ENCODE measurements around the gene BRAF.
"Not testable (repeated sequence)": the region's sequence is repeated elsewhere in the genome, so short reads cannot be mapped to it uniquely, and the experiment has no call there.

The BRAF gene

GRCh38 chr7:140763166-140763565, 161.6 kb downstream of the BRAF start:
- not testable (repeated sequence) for DNase-seq

DNA sequence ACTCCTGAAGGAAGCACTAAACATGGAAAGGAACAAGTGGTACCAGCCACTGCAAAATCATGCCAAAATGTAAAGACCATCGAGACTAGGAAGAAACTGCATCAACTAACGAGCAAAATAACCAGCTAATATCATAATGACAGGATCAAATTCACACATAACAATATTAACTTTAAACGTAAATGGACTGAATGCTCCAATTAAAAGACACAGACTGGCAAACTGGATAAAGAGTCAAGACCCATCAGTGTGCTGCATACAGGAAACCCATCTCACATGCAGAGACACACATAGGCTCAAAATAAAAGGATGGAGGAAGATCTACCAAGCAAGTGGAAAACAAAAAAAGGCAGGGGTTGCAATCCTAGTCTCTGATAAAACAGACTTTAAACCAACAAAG, 163.4 kb downstream of the BRAF start:
- DNase-seq = not testable (repeated sequence)

DNA sequence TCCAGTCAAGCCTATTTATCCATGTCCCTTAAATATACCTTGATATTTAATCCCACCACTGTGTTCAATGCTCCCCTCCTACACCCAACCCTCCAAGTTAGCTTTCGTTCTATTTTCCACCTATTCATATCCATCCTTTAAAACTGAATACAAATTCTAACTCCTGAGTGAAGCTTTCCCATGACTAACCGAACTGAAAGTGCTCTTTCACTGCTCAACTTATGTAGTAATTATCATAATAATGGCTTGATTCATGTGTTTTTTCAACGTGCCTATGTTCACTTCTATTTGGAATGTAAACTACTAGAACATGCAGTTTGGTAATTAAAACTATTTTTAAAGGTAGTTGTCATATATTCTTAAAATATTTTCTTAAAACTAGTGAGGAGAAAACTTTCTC, 170.2 kb downstream of the BRAF start:
- no peak for DNase-seq

DNA sequence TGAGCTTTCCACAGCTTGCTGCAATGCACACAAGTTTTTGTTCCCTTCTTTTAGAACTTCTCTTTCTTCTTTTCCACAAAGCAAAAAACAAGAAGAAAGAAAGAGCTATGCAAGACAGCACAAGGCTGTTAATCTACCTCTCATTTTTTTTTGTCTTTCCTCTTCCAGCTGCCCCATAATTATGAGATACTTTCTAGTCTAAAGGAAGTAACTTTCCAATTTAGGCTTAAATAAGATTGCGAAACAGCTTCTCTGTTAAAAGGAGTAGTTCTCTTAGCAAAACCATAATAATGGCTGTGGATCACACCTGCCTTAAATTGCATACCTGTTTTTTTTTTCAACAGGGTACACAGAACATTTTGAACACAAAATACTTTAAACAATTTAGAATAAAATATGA, 172.2 kb downstream of the BRAF start:
- no peak for DNase-seq

- no peak for DNase-seq
Observed at GRCh38 chr7:140746751-140747150, 178.0 kb downstream of the BRAF start.

GRCh38 chr7:140745266-140746058, 179.3 kb downstream of the BRAF start:
- DNase-seq = no peak

- no peak for DNase-seq
Observed at GRCh38 chr7:140744005-140744404, 180.7 kb downstream of the BRAF start.

DNA sequence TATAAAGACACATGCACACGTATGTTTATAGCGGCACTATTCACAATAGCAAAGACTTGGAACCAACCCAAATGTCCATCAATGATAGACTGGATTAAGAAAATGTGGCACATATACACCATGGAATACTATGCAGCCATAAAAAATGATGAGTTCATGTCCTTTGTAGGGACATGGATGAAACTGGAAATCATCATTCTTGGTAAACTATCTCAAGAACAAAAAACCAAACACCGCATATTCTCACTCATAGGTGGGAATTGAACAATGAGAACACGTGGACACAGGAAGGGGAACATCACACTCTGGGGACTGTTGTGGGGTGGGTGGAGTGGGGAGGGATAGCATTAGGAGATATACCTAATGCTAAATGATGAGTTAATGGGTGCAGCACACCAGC, 181.5 kb downstream of the BRAF start:
- not testable (repeated sequence) for DNase-seq

DNA sequence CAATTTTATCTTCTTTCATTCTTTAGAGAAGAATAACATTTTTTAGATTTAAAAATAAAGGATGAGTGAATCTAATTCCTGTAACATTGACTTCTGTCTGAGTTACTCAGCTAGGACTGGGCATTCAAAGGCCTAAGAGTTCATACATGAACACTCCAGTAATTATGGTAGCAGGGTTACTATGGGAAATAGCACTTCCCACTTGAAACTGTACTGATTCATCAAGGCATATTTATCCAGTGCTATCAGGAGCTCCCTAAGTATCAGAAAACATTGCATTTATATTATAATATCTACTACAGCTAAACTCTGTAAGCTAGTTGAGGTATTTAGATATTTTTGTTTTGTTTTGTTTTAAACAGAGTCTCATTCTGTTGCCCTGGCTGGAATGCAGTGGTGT, 186.4 kb downstream of the BRAF start:
- no peak for DNase-seq

DNA sequence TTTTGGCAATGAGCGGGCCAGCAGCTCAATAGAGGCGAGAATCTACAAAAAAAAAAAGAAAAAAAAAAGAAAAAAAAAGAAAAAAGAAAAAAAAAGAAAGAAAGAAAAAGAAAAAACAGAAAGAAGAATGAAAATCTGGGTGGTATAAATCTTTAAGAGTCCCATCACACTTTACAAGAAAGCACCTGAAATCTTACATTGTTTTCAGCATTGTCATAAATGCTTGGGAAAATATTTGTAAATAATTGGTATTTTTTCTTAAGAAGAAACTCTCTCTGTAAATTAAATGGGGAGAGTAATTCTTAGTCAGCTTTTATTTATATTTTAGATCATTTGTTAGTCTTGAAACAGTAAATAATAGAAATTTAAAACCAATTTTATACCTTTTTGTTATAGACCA, 190.0 kb downstream of the BRAF start:
- DNase-seq = no peak

DNA sequence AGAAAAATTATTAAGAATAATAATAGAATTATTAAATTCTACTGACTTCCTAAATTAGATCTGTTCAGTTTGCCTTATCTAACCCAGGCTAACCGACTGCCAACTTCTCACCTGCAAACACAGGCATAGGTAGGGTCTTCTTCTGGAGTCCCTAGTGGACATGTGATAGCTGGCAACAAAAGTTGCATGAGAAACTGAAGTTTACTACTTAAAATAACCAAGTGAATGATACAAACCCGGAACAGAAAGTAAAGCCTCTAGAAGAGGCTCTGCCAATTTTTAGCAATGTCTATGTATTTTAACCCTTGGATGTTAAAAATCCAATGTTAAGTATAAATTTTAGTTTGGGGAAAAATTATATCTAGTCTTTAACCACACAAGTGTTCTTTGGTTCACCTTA, 190.6 kb downstream of the BRAF start:
- DNase-seq = no peak

DNA sequence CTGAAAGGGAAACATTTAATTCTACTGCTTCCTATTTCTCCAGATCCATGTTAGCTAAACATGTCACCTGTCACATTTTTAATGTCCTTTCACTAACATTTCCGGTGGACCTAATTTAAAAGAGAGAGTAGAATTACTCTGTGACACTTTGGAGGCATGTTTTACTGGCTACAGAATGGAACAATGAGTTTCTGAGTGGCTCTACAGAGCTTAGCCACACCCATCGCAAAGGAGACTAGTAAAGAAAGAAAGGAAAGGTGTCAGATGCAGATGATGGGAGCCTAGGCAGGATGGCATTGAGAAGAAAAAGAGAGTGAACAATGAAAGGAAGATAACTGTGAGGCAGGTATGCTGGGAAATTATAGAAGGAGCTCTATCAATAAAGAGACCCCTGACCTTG, 192.3 kb downstream of the BRAF start:
- peak; percentile 2 for DNase-seq

- DNase-seq = no peak
Observed at GRCh38 chr7:140726281-140726680, 198.4 kb downstream of the BRAF start.

DNA sequence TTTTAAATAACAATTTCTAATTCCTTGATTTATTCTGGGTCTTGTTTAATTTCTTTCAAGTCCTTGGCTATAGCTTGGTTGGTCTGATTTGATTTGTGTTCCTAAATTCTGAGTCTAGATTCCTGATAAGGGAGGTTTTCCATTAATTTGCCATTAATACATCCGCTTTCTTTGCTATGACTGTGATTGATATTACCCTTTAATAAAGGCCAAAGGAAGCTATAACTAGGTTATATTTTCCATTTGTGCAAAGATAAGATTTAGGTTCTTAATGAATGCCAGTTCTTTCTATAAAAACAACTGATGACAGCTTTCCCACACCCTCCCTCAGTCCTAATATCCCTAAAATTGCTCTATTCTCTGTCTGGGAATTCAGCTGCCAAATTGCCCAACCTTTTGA, 200.0 kb downstream of the BRAF start:
- no peak for DNase-seq

GRCh38 chr7:140723574-140723973, 201.2 kb downstream of the BRAF start:
- no peak for DNase-seq

DNA sequence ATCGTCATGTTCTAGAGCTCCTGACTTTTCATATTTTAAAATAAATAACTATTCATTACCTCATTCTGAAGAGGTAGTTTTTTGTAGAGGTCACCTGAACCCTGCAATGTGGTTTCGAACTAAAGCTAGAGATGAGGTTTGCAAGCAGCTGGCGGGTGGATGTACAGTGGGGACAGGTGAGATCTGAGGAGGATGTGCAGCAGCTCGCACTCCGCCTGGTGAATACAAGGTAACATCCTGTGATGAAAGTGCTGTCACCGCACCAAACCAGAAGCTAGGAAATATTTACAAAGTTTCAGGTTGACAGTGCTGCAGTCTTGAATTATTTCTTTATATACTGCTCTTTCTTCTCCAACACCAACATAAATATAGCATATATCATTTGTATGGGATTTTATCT, 201.7 kb downstream of the BRAF start:
- DNase-seq = no peak

GRCh38 chr7:140722254-140722653, 202.5 kb downstream of the BRAF start:
- DNase-seq = no peak

DNA sequence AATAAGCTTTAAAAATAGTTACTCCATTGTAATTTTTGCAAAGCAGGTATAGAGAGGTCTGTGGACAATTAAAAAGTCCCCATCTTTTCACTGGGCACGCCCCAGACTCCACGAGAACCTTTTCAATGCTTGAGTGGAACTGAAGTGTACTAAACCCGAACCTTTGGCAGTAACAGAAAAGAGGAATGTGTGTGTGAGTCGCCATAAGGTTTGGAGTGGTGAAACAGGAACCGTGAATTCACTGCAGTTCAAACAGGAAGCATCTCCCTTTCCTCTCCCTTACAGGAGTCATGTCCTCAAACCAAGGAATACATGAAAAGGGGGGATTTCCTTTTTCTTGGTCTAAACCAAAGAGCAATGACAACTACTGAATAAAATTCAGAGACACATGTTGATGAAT, 205.0 kb downstream of the BRAF start:
- no peak for DNase-seq

GRCh38 chr7:140714331-140715040, 210.2 kb downstream of the BRAF start:
- no peak for DNase-seq

DNA sequence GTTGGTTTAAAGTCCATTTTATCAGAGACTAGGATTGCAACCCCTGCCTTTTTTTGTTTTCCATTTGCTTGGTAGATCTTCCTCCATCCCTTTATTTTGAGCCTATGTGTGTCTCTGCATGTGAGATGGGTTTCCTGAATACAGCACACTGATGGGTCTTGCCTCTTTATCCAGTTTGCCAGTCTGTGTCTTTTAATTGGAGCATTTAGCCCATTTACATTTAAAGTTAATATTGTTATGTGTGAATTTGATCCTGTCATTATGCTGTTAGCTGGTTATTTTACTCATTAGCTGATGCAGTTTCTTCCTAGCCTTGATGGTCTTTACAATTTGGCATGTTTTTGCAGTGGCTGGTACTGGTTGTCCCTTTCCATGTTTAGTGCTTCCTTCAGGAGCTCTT, 212.3 kb downstream of the BRAF start:
- DNase-seq = not testable (repeated sequence)

DNA sequence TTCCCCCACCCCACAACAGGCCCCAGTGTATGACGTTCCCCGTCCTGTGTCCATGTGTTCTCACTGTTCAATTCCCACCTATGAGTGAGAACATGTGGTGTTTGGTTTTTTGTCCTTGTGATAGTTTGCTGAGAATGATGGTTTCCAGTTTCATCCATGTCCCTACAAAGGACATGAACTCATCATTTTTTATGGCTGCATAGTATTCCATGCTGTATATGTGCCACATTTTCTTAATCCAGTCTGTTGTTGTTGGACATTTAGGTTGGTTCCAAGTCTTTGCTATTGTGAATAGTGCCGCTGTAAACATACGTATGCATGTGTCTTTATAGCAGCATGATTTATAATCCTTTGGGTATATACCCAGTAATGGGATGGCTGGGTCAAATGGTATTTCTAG, 216.0 kb downstream of the BRAF start:
- DNase-seq = not testable (repeated sequence)

DNA sequence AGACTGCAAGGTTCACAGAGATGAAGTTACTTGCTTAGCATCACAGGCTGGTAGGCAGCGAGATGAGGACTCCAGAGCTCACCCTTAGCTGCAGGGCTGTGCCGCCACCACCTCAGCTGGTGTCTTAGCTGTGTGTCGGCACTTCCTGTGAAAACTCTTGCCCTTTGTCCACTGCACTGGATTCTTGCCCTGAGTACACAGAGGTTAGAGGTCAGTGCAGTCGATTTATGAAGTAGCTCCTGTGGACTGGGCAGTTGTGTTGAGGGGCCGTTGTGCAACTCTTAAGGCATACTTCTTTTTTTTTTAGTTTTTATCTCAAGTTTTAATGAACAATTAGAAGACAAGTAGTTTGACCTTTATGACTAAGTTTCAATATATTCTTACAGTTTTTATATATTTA, 217.6 kb downstream of the BRAF start:
- no peak for DNase-seq

- no peak for DNase-seq
Observed at GRCh38 chr7:140704205-140704604, 220.5 kb downstream of the BRAF start.

GRCh38 chr7:140702774-140703173, 222.0 kb downstream of the BRAF start:
- no peak for DNase-seq

- no peak for DNase-seq
Observed at GRCh38 chr7:140698477-140698876, 226.3 kb downstream of the BRAF start.
